22Rv1 (cell line): ENCODE data around the gene RNU6-9.

Experiments used
- H3K27ac ChIP-seq: fragments of 450-650 bp; 2 replicates; pipeline ENCODE4 v1.5.1; 2017
- ZFX ChIP-seq: fragments of 450-650 bp; IDR thresholded peaks from 2 replicates; pipeline ENCODE4 v1.6.1; 2017; ENCODE audit warnings: antibody characterized with exemption, borderline replicate concordance
- TF ChIP-seq, protein P1 (sequence below): fragments of 450-650 bp; IDR thresholded peaks from 2 replicates; pipeline ENCODE4 v1.5.1; 2017; ENCODE audit warnings: mild to moderate bottlenecking

RNU6-9 gene

DNA sequence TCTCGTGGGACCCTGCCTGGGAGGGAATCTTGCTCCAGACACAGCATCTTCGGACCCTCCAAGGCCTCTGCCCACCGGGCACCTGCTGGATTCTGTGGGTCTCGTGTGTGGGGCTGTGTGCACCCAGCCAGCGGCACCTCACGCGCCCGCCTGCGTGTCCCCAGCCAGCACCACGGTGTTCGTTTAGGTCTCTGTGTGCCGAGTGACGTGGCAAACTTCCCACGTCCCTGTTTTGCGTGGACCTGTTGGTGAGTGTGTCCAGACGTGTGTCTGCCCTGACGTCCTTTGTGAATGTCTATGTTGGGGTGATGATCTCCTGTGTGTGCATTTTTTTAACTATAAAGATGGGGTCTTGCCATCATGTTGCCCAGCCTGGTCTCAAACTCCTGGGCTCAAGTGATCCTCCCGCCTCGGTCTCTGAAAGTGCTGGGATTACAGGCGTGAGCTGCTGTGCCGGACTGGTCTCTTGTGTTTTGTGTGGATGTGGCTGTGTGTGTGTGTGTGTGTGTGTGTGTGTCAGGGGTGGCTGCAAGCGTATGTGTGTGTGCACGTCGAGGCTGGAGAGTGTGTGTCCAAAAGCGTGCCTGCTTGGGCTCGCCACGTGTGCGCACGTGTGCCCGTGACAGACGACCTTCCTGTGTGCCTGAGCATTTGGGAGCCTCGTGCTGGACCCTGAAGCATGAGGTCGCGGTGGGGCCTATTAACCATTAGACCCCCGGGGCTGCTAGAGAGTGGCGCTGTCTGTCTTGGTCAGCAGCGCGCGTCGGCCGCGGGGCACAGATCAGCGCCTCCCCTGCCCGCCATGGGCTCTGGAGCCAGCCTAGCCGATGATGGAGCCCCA, 48.2 kb downstream of the RNU6-9 start:
- TF ChIP-seq ZFX: no peak
- TF ChIP-seq, protein P1, sequence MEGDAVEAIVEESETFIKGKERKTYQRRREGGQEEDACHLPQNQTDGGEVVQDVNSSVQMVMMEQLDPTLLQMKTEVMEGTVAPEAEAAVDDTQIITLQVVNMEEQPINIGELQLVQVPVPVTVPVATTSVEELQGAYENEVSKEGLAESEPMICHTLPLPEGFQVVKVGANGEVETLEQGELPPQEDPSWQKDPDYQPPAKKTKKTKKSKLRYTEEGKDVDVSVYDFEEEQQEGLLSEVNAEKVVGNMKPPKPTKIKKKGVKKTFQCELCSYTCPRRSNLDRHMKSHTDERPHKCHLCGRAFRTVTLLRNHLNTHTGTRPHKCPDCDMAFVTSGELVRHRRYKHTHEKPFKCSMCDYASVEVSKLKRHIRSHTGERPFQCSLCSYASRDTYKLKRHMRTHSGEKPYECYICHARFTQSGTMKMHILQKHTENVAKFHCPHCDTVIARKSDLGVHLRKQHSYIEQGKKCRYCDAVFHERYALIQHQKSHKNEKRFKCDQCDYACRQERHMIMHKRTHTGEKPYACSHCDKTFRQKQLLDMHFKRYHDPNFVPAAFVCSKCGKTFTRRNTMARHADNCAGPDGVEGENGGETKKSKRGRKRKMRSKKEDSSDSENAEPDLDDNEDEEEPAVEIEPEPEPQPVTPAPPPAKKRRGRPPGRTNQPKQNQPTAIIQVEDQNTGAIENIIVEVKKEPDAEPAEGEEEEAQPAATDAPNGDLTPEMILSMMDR: no peak

DNA sequence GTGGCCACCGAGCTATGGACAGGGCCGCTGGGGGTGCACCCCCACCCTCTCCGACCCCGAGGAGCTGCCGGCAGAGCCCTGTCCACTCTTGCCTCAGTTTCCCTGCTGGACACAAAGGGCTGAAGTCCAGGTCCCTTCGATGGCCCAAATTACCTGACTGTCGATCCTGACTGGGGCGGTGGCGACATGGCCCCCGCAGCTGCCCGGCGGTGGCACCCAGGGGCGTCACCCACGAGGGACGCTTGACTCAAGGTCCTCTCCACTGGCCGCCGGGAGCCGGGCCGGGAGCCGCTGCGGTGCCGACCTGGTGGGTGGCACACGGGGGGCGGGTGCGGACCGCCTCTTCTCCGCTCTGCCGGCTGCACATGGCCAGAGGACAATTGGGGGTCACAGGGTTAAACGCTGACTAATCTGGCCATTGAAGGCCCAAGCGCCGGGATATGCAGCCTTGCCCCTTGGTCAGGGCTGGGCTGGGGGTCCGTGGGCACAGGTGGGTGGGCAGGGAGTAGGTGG, 48.9 kb downstream of the RNU6-9 start:
- TF ChIP-seq, protein P1: no peak
- TF ChIP-seq ZFX: no peak
- no peak overlapping the region for H3K27ac ChIP-seq

More for the DNA sequence above, 48.2 kb downstream of the RNU6-9 start:
- H3K27ac ChIP-seq: no peak overlapping the region
